ENCODE measurements around the gene ADAMTS2. TPM values are rescaled to one million over a fixed set of nuclear protein-coding genes. Genes with fewer than 3 reads are reported as not detected.

ADAMTS2 gene
- total RNA-seq, 1 donor from 2014 or later = 0.29 TPM

- H3K4me3 ChIP-seq (ENCODE audit: low read depth, low read length) = no peak overlapping the region
- DNase-seq (ENCODE audit: low read depth) = no peak
- TF ChIP-seq CTCF (conservative IDR thresholded peaks at IDR 0.05; ENCODE audit: low read depth, low read length) = no peak
Observed at GRCh38 chr5:179319123-179319522, 26.1 kb downstream of the ADAMTS2 start.

GRCh38 chr5:179318221-179318955, 26.9 kb downstream of the ADAMTS2 start:
- DNase-seq (ENCODE audit: low read depth) = no peak
- no peak overlapping the region for H3K4me3 ChIP-seq (ENCODE audit: low read depth, low read length)
- no peak for TF ChIP-seq CTCF (conservative IDR thresholded peaks at IDR 0.05; ENCODE audit: low read depth, low read length)

DNA sequence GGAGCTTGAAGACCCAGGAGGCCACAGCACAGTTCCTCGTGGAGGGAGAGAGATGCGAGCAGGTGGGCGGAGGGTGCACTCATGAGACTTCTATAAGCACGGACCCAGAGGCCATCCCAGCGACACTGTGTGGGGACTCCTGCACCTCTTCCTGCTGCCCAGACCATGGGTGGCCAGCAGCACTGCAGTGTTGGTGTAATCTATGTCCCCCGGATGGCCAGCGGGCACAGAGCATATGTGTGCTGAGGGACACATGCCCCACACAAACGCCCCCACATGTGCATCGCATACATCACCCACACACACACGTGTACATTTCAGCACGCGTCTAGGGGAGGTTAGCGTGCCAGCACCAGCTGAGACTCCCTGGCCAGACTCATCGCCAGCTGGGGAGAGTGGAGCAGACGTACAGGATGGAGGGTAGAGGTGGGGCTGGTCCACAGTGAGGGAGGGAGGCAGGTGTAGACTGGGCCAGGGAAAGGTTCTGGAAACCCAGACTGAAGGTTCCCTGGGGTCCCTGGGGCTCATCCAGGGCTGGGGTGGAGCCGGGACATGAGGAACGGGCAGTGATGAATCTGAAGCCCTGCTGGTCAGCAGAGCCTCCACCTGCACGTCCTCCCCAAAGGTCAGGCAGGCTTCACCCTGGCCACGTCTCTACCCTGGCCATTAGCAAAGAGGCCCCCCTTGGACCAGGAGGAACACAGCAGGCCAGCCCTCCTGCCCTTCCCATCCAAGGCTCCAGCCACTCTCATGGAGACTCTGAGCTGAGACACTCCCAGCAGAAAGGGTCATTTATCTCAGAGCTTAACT, 27.6 kb downstream of the ADAMTS2 start:
- no peak for DNase-seq (ENCODE audit: low read depth)
- TF ChIP-seq CTCF (conservative IDR thresholded peaks at IDR 0.05; ENCODE audit: low read depth, low read length) = no peak
- H3K4me3 ChIP-seq (ENCODE audit: low read depth, low read length) = no peak overlapping the region

- no peak overlapping the region for H3K4me3 ChIP-seq (ENCODE audit: low read depth, low read length)
- DNase-seq (ENCODE audit: low read depth) = no peak
Observed at GRCh38 chr5:179316982-179317381, 28.3 kb downstream of the ADAMTS2 start.

DNA sequence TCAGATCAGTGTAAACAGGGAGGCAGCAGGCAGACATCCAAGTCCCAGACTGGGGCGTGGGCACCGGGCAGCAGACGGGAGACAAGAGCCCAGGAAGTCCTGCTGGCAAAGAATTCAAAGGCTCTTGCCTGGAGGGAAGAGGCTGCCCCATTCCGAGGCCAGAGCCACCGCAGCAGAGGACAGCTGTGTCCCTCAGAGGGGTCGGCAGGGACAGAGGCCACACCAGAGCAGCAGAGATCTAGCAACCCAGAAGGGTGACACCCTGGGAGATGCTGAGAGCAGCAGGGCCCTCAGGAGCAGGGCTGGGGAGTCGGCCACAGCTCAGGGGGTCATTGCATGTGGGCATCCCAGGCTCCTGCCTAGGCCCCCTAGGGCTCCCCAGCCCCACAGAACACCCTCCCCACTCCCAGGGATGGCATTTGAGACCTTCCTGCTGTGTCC, 29.1 kb downstream of the ADAMTS2 start:
- DNase-seq (ENCODE audit: low read depth) = no peak
- no peak overlapping the region for H3K4me3 ChIP-seq (ENCODE audit: low read depth, low read length)
- TF ChIP-seq CTCF (conservative IDR thresholded peaks at IDR 0.05; ENCODE audit: low read depth, low read length) = no peak

More at GRCh38 chr5:179316982-179317381, 28.3 kb downstream of the ADAMTS2 start:
- TF ChIP-seq CTCF (conservative IDR thresholded peaks at IDR 0.05; ENCODE audit: low read depth, low read length) = no peak

GRCh38 chr5:179315356-179315890, 29.8 kb downstream of the ADAMTS2 start:
- no peak overlapping the region for H3K4me3 ChIP-seq (ENCODE audit: low read depth, low read length)
- DNase-seq (ENCODE audit: low read depth) = no peak
- TF ChIP-seq CTCF (conservative IDR thresholded peaks at IDR 0.05; ENCODE audit: low read depth, low read length) = no peak

All from epithelial cell of proximal tubule (primary cell).